BLaER1 treated with 17β-estradiol and CSF1 and Interleukin-3, amounts not matched to agents 10 nM and 100 nM (cell line): Measurements from ENCODE around the gene RAPSN.

Source experiments
- H3K27ac ChIP-seq, 11 experiments: shearing (Covaris generic); formaldehyde crosslinking; 2 replicates each; pipeline ENCODE4 v1.8.1; 2022
- H3K27me3 ChIP-seq, 11 experiments: shearing (Covaris generic); formaldehyde crosslinking; 2 replicates each; pipeline ENCODE4 v1.8.1; 2022
- H3K36me3 ChIP-seq, 11 experiments: shearing (Covaris generic); formaldehyde crosslinking; 2 replicates each; pipeline ENCODE4 v1.8.1; 2022
- H3K4me1 ChIP-seq, 10 experiments: shearing (Covaris generic); formaldehyde crosslinking; 2 replicates each; pipeline ENCODE4 v1.8.1; 2022
- H3K4me2 ChIP-seq, 11 experiments: shearing (Covaris generic); formaldehyde crosslinking; 2 replicates each; pipeline ENCODE4 v1.8.1; 2022
- H3K4me3 ChIP-seq, 10 experiments: shearing (Covaris generic); formaldehyde crosslinking; 2 replicates each; pipeline ENCODE4 v1.8.1; 2022
- H3K9ac ChIP-seq, 11 experiments: shearing (Covaris generic); formaldehyde crosslinking; 2 replicates each; pipeline ENCODE4 v1.8.1; 2022
- H3K9me3 ChIP-seq, 11 experiments: shearing (Covaris generic); formaldehyde crosslinking; replicated peaks in 1 of 11; 2 replicates each; pipeline ENCODE4 v1.8.1; 2022
- H4K20me1 ChIP-seq, 11 experiments: shearing (Covaris generic); formaldehyde crosslinking; 2 replicates each; pipeline ENCODE4 v1.8.1; 2022
- Cebpa-rat ChIP-seq, 11 experiments: shearing (Covaris generic); IDR thresholded peaks; 2 replicates each; pipeline ENCODE4 v1.8.1; 2022

RAPSN gene

GRCh38 chr11:47410370-47411264, 38.3 kb downstream of the RAPSN start:
- H3K9me3 ChIP-seq = no peaks in the 10 kb centered on the region
- H3K9ac ChIP-seq = peak overlapping the region; percentile 85 to 94 (median 90)
- no peak for TF ChIP-seq Cebpa-rat (IDR thresholded peaks at IDR 0.05)
- H3K36me3 ChIP-seq = peaks cover 15 to 56% (median 46%) of the 10 kb centered on the region in 11 experiments
- H3K27ac ChIP-seq = peak overlapping the region in 10 of 11 experiments; percentile 86 to 98 (median 94); a peak in 19 of 22 replicates
- no peaks in the 10 kb centered on the region for H3K27me3 ChIP-seq
- peak overlapping the region; percentile 86 to 100 (median 98) for H3K4me2 ChIP-seq
- H3K4me1 ChIP-seq = peaks cover 66 to 90% (median 75%) of the 10 kb centered on the region in 10 experiments
- peaks cover 11 to 62% (median 36%) of the 10 kb centered on the region in 11 experiments; a peak in 21 of 22 replicates for H4K20me1 ChIP-seq
- peak overlapping the region in 9 of 10 experiments; percentile 43 to 91 (median 79); a peak in 17 of 20 replicates for H3K4me3 ChIP-seq

- peak overlapping the region; percentile 7 to 98 (median 94); a peak in 20 of 22 replicates for H3K27ac ChIP-seq
- H3K9me3 ChIP-seq = no peaks in the 10 kb centered on the region
- H3K4me2 ChIP-seq = peak overlapping the region; percentile 86 to 100 (median 98)
- peaks cover 13 to 47% (median 40%) of the 10 kb centered on the region in 11 experiments; a peak in 21 of 22 replicates for H3K36me3 ChIP-seq
- peaks cover 61 to 90% (median 74%) of the 10 kb centered on the region in 10 experiments for H3K4me1 ChIP-seq
- peaks cover 7 to 53% (median 27%) of the 10 kb centered on the region in 11 experiments; a peak in 21 of 22 replicates for H4K20me1 ChIP-seq
- H3K4me3 ChIP-seq = peak overlapping the region; percentile 67 to 91 (median 78)
- no peak for TF ChIP-seq Cebpa-rat (IDR thresholded peaks at IDR 0.05)
- no peaks in the 10 kb centered on the region for H3K27me3 ChIP-seq
- peak overlapping the region; percentile 85 to 94 (median 90) for H3K9ac ChIP-seq
These were observed 39.2 kb downstream of the RAPSN start for GRCh38 chr11:47409440-47410369.

DNA sequence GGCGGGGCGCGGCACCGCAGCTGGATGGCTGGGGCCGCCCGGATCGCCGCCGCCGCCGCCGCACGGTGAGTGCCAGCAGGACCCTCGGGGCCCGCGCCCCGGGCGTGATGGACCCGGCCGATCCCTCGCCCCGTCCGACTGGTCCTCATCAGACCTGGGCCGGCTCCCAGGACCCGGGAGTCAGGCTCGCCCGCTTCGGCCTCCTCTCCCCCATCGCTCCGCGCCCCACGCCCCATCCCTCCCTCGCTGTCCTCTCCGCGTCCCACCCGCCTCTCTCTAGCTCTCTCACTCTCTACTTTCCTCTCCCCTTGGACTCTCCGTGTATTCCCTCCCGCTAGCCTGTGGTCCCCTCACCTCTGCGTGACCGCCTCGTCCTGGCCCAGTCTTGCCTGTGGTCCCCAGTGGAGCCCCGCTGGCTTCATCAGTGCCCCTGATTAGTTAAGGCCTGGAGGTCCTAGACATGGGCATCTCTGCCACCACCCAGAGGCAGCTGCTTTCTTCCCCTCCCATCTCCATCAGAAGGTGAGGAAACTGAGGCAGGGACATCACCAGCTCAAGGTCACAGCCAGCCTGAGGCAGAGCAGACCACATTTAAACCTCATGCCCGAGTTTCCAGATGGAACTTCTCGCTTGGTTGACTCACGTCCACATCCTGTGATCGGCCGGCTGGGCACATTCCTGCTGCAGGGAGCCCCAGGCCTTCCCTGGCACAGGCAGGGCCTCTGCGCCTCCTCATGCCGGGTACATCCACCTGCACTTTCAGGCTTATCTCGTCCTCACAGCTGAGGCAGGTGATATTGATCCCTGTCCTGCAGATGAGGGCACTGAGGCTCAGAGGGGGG, 40.1 kb downstream of the RAPSN start:
- Histone ChIP-seq H3K27me3 (no peaks in the 10 kb centered on the region), H3K36me3 (peaks cover 8 to 38% (median 31%) of the 10 kb centered on the region in 11 experiments; a peak in 20 of 22 replicates), H3K9ac (peak overlapping the region; percentile 85 to 94 (median 90)), H3K4me3 (peak overlapping the region; percentile 67 to 91 (median 78)), H3K4me2 (peak overlapping the region; percentile 86 to 100 (median 98)), H3K27ac (peak overlapping the region; percentile 86 to 99 (median 94)), H4K20me1 (peaks cover 0 to 44% (median 20%) of the 10 kb centered on the region in 11 experiments; a peak in 17 of 22 replicates), H3K9me3 (no peaks in the 10 kb centered on the region), H3K4me1 (peaks cover 58 to 90% (median 74%) of the 10 kb centered on the region in 10 experiments)
- TF ChIP-seq Cebpa-rat (IDR thresholded peaks at IDR 0.05) = no peak

- Histone ChIP-seq H4K20me1 (peaks cover 0 to 36% (median 13%) of the 10 kb centered on the region in 11 experiments; a peak in 10 of 22 replicates), H3K27ac (peak within 1 kb of the TSS; percentile 86 to 99 (median 94)), H3K4me2 (peak within 1 kb of the TSS; percentile 91 to 100 (median 98)), H3K4me1 (peaks cover 60 to 90% (median 75%) of the 10 kb centered on the region in 10 experiments), H3K36me3 (peaks cover 0 to 30% (median 23%) of the 10 kb centered on the region in 11 experiments; a peak in 17 of 22 replicates), H3K9ac (peak within 1 kb of the TSS; percentile 85 to 94 (median 90)), H3K9me3 (no peaks in the 10 kb centered on the region), H3K27me3 (no peaks in the 10 kb centered on the region), H3K4me3 (peak within 1 kb of the TSS; percentile 67 to 91 (median 78))
- no peak for TF ChIP-seq Cebpa-rat (IDR thresholded peaks at IDR 0.05)
These were observed 41.0 kb downstream of the RAPSN start, which contains the start of gene SLC39A13 for GRCh38 chr11:47407746-47408590. Gene SLC39A13 (plus strand): TSS chr11:47408590. CDS start chr11:47410095, 1,505 bp downstream.

- Histone ChIP-seq H3K27ac (peak overlapping the region; percentile 86 to 99 (median 94)), H3K4me1 (peaks cover 68 to 90% (median 83%) of the 10 kb centered on the region in 10 experiments)
- TF ChIP-seq Cebpa-rat (IDR thresholded peaks at IDR 0.05) = peak in 9 of 11 experiments; percentile 32 to 82 (median 66); a peak in 13 of 22 replicates
These were observed 41.8 kb downstream of the RAPSN start for GRCh38 chr11:47406896-47407745.

DNA sequence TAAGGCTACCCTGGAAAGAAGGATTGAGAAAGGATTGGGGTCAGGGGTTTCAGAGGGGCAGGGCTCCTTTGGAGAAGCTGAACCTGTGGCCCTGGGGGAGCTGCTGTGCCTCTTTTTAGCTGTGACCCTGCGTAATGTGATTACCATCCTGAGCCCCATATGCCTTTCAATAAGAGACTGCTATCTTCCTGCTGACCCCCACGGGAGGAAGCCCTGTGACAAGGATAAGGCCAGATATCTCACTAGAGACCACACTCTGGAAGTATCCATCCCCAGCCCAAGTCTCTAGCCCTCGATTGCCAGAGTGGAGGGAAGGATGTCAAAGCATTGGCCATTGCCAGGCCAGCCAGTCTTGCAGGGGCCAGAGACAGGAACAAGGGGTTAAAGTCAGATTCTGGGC, 45.4 kb downstream of the RAPSN start:
- Histone ChIP-seq H3K36me3 (no peaks in the 10 kb centered on the region), H3K4me1 (peaks cover 74 to 90% (median 86%) of the 10 kb centered on the region in 10 experiments), H3K4me2 (peak overlapping the region; percentile 64 to 95 (median 80)), H3K9ac (peak overlapping the region in 9 of 11 experiments; percentile 40 to 66 (median 57); a peak in 18 of 22 replicates), H3K9me3 (no peaks in the 10 kb centered on the region), H3K27ac (peak overlapping the region; percentile 3 to 98 (median 74); a peak in 21 of 22 replicates), H3K27me3 (no peaks in the 10 kb centered on the region), H4K20me1 (no peaks in the 10 kb centered on the region), H3K4me3 (no peak overlapping the region)
- TF ChIP-seq Cebpa-rat (IDR thresholded peaks at IDR 0.05) = no peak

More at GRCh38 chr11:47406896-47407745, 41.8 kb downstream of the RAPSN start:
- Histone ChIP-seq H3K9me3 (no peaks in the 10 kb centered on the region), H3K4me3 (peak overlapping the region; percentile 67 to 91 (median 78)), H3K36me3 (peaks cover 0 to 22% (median 15%) of the 10 kb centered on the region in 11 experiments; a peak in 12 of 22 replicates), H3K4me2 (peak overlapping the region; percentile 80 to 100 (median 93)), H3K9ac (peak overlapping the region; percentile 85 to 94 (median 90)), H3K27me3 (no peaks in the 10 kb centered on the region), H4K20me1 (peaks cover 0 to 27% (median 11%) of the 10 kb centered on the region in 11 experiments; a peak in 10 of 22 replicates)
